Heart right ventricle (tissue), 16 donors: ENCODE data around the gene DSCAM. TPM values are rescaled to one million over a fixed set of nuclear protein-coding genes. Genes with fewer than 3 reads are reported as not detected.

Experiments used
- ATAC-seq, 8 donors: fragments of 200-7000 bp; cut with Tn5 transposase; one replicate each; pipeline ENCODE4 v1.9.1; 2020; ENCODE audit warnings: mild to moderate bottlenecking in 8 of 8, moderate library complexity in 8 of 8, moderate number of reproducible peaks in 1 of 8
- DNase-seq, 2 donors: peaks; one replicate each; pipeline ENCODE4 v3.0.0-alpha.2; 2020
- H3K27ac ChIP-seq, 10 donors: fragments of 200-600 bp; sonication (generic) in 2 of 10; one replicate each; pipeline versions ENCODE4 v1.5.0 to v1.8.0; 2020 to 2022; ENCODE audit warnings: mild to moderate bottlenecking in 3 of 10
- H3K27me3 ChIP-seq, 7 donors: fragments of 200-600 bp; one replicate each; pipeline ENCODE4 v1.8.0; 2021 to 2022; ENCODE audit warnings: mild to moderate bottlenecking in 2 of 7
- H3K36me3 ChIP-seq, 9 donors: fragments of 200-600 bp; sonication (generic) in 1 of 9; one replicate each; pipeline versions ENCODE4 v1.5.0 to v1.8.0; 2020 to 2022; ENCODE audit warnings: mild to moderate bottlenecking in 2 of 9
- H3K4me1 ChIP-seq, 9 donors: fragments of 200-600 bp; sonication (generic) in 1 of 9; one replicate each; pipeline versions ENCODE4 v1.5.0 to v1.8.0; 2020 to 2022; ENCODE audit warnings: mild to moderate bottlenecking in 4 of 9
- H3K4me3 ChIP-seq, 10 donors: fragments of 200-600 bp; sonication (generic) in 2 of 10; one replicate each; pipeline versions ENCODE4 v1.5.0 to v1.8.0; 2020 to 2022; ENCODE audit warnings: mild to moderate bottlenecking in 7 of 10, moderate library complexity in 2 of 10
- H3K9me3 ChIP-seq, 11 donors: fragments of 200-600 bp in 10 of 11; sonication (generic) in 2 of 11; one replicate each; pipeline versions ENCODE4 v1.5.0 to v1.8.0; 2013 to 2022; ENCODE audit warnings: mild to moderate bottlenecking in 2 of 11, control low read depth in 1 of 11, moderate library complexity in 1 of 11
- CTCF ChIP-seq, 9 donors: fragments of 200-600 bp; sonication (generic) in 2 of 9; IDR thresholded peaks; one replicate each; pipeline versions ENCODE4 v1.5.0 to v1.8.0; 2021 to 2022; ENCODE audit warnings: antibody characterized with exemption in 9 of 9, mild to moderate bottlenecking in 5 of 9, moderate library complexity in 1 of 9
- WGBS, 2 donors: extraction: QIAGEN DNeasy Blood & Tissue Kit; methylation state at CpG; one replicate each; pipeline ENCODE4 v1.1.7; 2013; ENCODE audit warnings: inconsistent platforms in 1 of 2; 5-methylcytosine and 5-hydroxymethylcytosine counted together
- intact Hi-C, 10 donors: fragments of 100-400 bp; cut with DNase I; formaldehyde crosslinking; loops; one replicate each; pipeline versions ENCODE4 v1.11.1 to v1.14.2; 2022
- polyA plus RNA-seq, 2 donors: library from polyadenylated mRNA; stranded (reverse); fragments of 200-250 nt; gene quantifications; one replicate each; pipeline ENCODE4 v1.2.3, GENCODE V29; 2013
- total RNA-seq, 10 donors: library from RNA; stranded (reverse); fragmentation: NEBNext Ultra II Directional in 3 of 10; extraction: Animal tissue kit (Norgen Biotek cat#: 25700) in 3 of 10; gene quantifications; one replicate each; pipeline versions ENCODE4 v1.2.1 to v1.2.4, GENCODE V29; 2021 to 2023
- donor health status: Arrhythmogenic right ventricular cardiomyopathy.
- donor health status: ischemic (EF 13 %, LVEDD 7.1; RV severe dilation, severe dysfunction).
- donor health status: healthy with polysubstance abuse.
- donor health status: DM: no; HTN: yes; CAD: no.
- donor health status: DM: no; HTN: no; CAD: no.
- donor health status: ischemic (EF 25% LVEDD 6.9; RV normal size, moderate dysfunction).
- donor health status: ischemic (EF 25% LVEDD 5.7; RV mildly dilated, moderate dysfunction).
- donor health status: healthy.
- donor health status: DM: yes; HTN: yes; CAD: no.
- donor health status: Ischemic cardiomyopathy.
- donor health status: ischemic (EF 35%, LVEDD 5.7; RV mildly dilated, moderate dysfunction).
- donor health status: nonischemic (EF 11% LVEDD 7.7; RV severe dilation, severe dysfunction).
- donor health status: DM: yes; HTN: yes; CAD: no.
- donor health status: PGD.
- donor health status: ischemic (EF 29% LVEDD 5.4; RV normal size, mild dysfunction).
- donor health status: nonischemic (EF 23%, LVEDD 6.1; RV moderate dilation, normal function).

Gene DSCAM
- total and polyA plus RNA-seq, 12 donors, result 0.03 to 0.04 TPM; not detected in 10

DNA sequence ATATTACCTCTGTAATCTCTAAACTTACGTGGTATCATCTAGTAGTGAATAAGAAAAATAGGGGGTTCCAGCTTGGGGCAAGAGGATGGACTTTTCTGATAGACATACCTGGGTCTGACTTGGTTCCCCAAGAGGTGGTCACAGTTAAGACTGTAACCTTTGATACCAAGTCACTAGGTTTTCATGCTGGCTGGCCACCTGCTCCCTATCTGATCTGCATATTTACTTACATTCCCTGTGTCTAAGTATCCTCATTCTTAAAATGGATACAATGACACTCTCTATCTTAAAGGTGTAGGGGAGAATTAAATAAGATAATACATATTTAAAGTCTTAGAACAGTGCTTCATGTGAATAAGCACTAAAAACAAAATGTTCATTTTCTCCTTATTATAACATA is 312.1 kb downstream of the DSCAM start:
- intact Hi-C loops, result no loop called here
- WGBS, 2 donors, result 86 to 91% methylated on average over 1 of the region's 1 CpG
- Histone ChIP-seq H3K27me3 (peaks cover 0 to 10% (median 0%) of the 10 kb centered on the region in 7 donors), H3K9me3 (peaks cover 0 to 6% (median 0%) of the 10 kb centered on the region in 11 donors), H3K36me3 (no peaks in the 10 kb centered on the region), H3K4me3 (no peak overlapping the region), H3K27ac (no peak overlapping the region), H3K4me1 (no peaks in the 10 kb centered on the region)
- DNase-seq (no peak), ATAC-seq (no peak)
- no peak for TF ChIP-seq CTCF (IDR thresholded peaks at IDR 0.05)

GRCh38 chr21:40531431-40532110 is 315.4 kb downstream of the DSCAM start:
- DNase-seq (no peak), ATAC-seq (no peak)
- no peak overlapping the region for H3K4me3 ChIP-seq
- H3K36me3 ChIP-seq, result no peaks in the 10 kb centered on the region
- WGBS, 2 donors, result 55 to 59% methylated on average over 4 of the region's 4 CpGs
- H3K9me3 ChIP-seq, result peaks cover 0 to 22% (median 12%) of the 10 kb centered on the region in 11 donors
- H3K4me1 ChIP-seq, result no peaks in the 10 kb centered on the region
- no peak overlapping the region for H3K27ac ChIP-seq
- TF ChIP-seq CTCF (IDR thresholded peaks at IDR 0.05), result no peak
- intact Hi-C loops, result no loop called here
- peaks cover 0 to 10% (median 0%) of the 10 kb centered on the region in 7 donors for H3K27me3 ChIP-seq

DNA sequence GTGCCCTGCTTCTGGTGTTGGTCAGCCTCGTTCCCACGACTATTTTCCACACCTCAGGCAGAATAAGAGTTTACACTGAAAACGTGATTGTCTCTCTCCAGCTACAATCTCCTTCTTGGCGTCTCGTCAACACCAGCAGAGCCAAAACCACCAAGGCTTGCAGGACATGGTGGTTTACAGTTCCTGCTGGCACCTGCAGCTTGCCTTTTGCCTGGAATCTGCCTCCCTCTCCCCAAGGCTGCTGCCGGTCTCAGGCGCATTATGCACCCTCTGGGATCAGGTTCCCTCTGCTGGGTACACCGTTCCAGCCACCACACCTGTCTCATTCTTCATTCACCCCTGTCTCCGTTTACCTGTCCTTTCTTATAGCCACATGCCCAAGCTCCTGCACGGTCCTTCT is 315.9 kb downstream of the DSCAM start:
- Histone ChIP-seq H3K27me3 (peaks cover 0 to 10% (median 0%) of the 10 kb centered on the region in 7 donors), H3K27ac (no peak overlapping the region), H3K4me3 (no peak overlapping the region), H3K4me1 (no peaks in the 10 kb centered on the region), H3K36me3 (no peaks in the 10 kb centered on the region), H3K9me3 (peaks cover 0 to 24% (median 12%) of the 10 kb centered on the region in 11 donors)
- DNase-seq (no peak), ATAC-seq (no peak)
- intact Hi-C loops, result no loop called here
- no peak for TF ChIP-seq CTCF (IDR thresholded peaks at IDR 0.05)
- 81 to 88% methylated on average over 10 of the region's 10 CpGs for WGBS, 2 donors

GRCh38 chr21:40517646-40518045 is 329.3 kb downstream of the DSCAM start:
- intact Hi-C loops, result no loop called here
- Histone ChIP-seq H3K27me3 (peaks cover 0 to 6% (median 0%) of the 10 kb centered on the region in 7 donors), H3K36me3 (no peaks in the 10 kb centered on the region), H3K9me3 (no peaks in the 10 kb centered on the region), H3K27ac (no peak overlapping the region), H3K4me3 (no peak overlapping the region), H3K4me1 (peaks cover 0 to 6% (median 0%) of the 10 kb centered on the region in 9 donors)
- DNase-seq (no peak), ATAC-seq (no peak)
- TF ChIP-seq CTCF (IDR thresholded peaks at IDR 0.05), result no peak
